HCT116 (cell line): ENCODE data around the gene TWIST1. TPM values are rescaled to one million over a fixed set of nuclear protein-coding genes. Genes with fewer than 3 reads are reported as not detected.
A peak's percentile ranks its signal among the peaks of the same experiment; 100 is the strongest.

Experiments used
- ATAC-seq: fragments of 200-7000 bp; cut with Tn5 transposase; 2 replicates; pipeline ENCODE4 v1.9.1; 2020; ENCODE audit warnings: mild to moderate bottlenecking, moderate library complexity
- BruUV-seq: library from RNA; stranded (reverse); fragments of 400-500 nt; replicated peaks from 2 replicates; lab custom pipeline; 2021; lab: Mats Ljungman, UMichigan
- CTCF ChIA-PET: fragments of 300-600 bp; sonication (Branson Sonifier 250); formaldehyde crosslinking; loops from one replicate; lab custom pipeline; 2021; ENCODE audit warnings: antibody characterized with exemption; lab: Charles Lee
- POLR2A ChIA-PET: fragments of 300-600, 350-600 bp; sonication (Branson Sonifier 250); formaldehyde crosslinking; loops from one replicate; lab custom pipeline; 2021; ENCODE audit warnings: antibody characterized with exemption; lab: Charles Lee
- RAD21 ChIA-PET, 2 experiments: fragments of 300-600 bp; sonication (Branson Sonifier 250); formaldehyde crosslinking; loops; one replicate each; lab custom pipeline; 2023; ENCODE audit warnings: low total read pairs in 2 of 2; ENCODE audit not compliant: uncharacterized antibody in 2 of 2, unreplicated experiment in 2 of 2, low non-redundant PET in 1 of 2; lab: Charles Lee
- DNase-seq: peaks from one replicate; pipeline ENCODE4 v3.0.0-alpha.2; 2010; ENCODE audit warnings: low read depth, low spot score
- H2AFZ ChIP-seq: fragments of 200-600 bp; shearing (Covaris generic), sonication (generic); 2 replicates; pipeline ENCODE4 v1.6.1; 2017; ENCODE audit warnings: low read depth, mixed run types, mixed read lengths, antibody characterized with exemption, low read length; ENCODE audit not compliant: poor library complexity, severe bottlenecking
- H3K27ac ChIP-seq: 2 replicates; pipeline ENCODE4 v1.5.1; 2012; ENCODE audit warnings: low read depth, low read length
- H3K27me3 ChIP-seq: fragments of 200-600 bp; sonication (generic); 2 replicates; pipeline ENCODE4 v1.6.1; 2016; ENCODE audit warnings: mixed run types, low read length, mixed read lengths; ENCODE audit not compliant: insufficient read depth
- H3K36me3 ChIP-seq, 2 experiments: fragments of 200-500 bp in 1 of 2; fragments of 200-600 bp in 1 of 2; sonication (Bioruptor generic) in 1 of 2; sonication (generic) in 1 of 2; 2 replicates each; pipeline versions ENCODE4 v1.5.1 to v1.6.1; 2014 to 2016; ENCODE audit warnings: low read length in 2 of 2, inconsistent platforms in 1 of 2, mixed read lengths in 1 of 2, mixed run types in 1 of 2; ENCODE audit not compliant: insufficient read depth in 2 of 2, control insufficient read depth in 1 of 2
- H3K4me1 ChIP-seq, 2 experiments: fragments of 200-600 bp in 1 of 2; sonication (generic) in 1 of 2; 2 replicates each; pipeline versions ENCODE4 v1.5.1 to v1.6.1; 2012 to 2017; ENCODE audit warnings: low read length in 2 of 2, inconsistent platforms in 1 of 2, mild to moderate bottlenecking in 1 of 2, mixed read lengths in 1 of 2, mixed run types in 1 of 2, moderate library complexity in 1 of 2; ENCODE audit not compliant: insufficient read depth in 2 of 2, control insufficient read depth in 1 of 2
- H3K4me2 ChIP-seq: fragments of 200-600 bp; sonication (generic); 2 replicates; pipeline ENCODE4 v1.6.1; 2017; ENCODE audit warnings: mixed run types, low read length, mixed read lengths
- H3K4me3 ChIP-seq, 2 experiments: fragments of 200-600 bp in 1 of 2; sonication (generic) in 1 of 2; replicated peaks in 1 of 2; 2 replicates each; pipeline ENCODE4 v1.5.1; 2011 to 2016; ENCODE audit warnings: low read length in 2 of 2, control low read depth in 1 of 2, low read depth in 1 of 2, mild to moderate bottlenecking in 1 of 2, mixed read lengths in 1 of 2, mixed run types in 1 of 2
- H3K79me2 ChIP-seq: fragments of 200-600 bp; sonication (generic); 2 replicates; pipeline ENCODE4 v1.6.1; 2017; ENCODE audit warnings: mild to moderate bottlenecking, mixed run types, low read length, moderate library complexity, mixed read lengths; ENCODE audit not compliant: insufficient read depth
- H3K9ac ChIP-seq: fragments of 200-600 bp; sonication (generic); 2 replicates; pipeline ENCODE4 v1.6.1; 2016; ENCODE audit warnings: low read length, mixed read lengths
- H3K9me2 ChIP-seq: fragments of 200-600 bp; sonication (generic), shearing (Covaris generic); 2 replicates; pipeline ENCODE4 v1.6.1; 2017; ENCODE audit warnings: mixed run types, mild to moderate bottlenecking, moderate library complexity; ENCODE audit not compliant: insufficient read depth
- H3K9me3 ChIP-seq, 2 experiments: fragments of 200-500 bp in 1 of 2; fragments of 200-600 bp in 1 of 2; sonication (Bioruptor generic) in 1 of 2; sonication (generic) in 1 of 2; 2 replicates each; pipeline ENCODE4 v1.6.1; 2014 to 2017; ENCODE audit warnings: low read length in 2 of 2, mixed read lengths in 2 of 2, inconsistent platforms in 1 of 2, low read depth in 1 of 2, mild to moderate bottlenecking in 1 of 2, mixed run types in 1 of 2, moderate library complexity in 1 of 2; ENCODE audit not compliant: control insufficient read depth in 1 of 2, insufficient read depth in 1 of 2
- H4K20me1 ChIP-seq: fragments of 200-600 bp; sonication (generic), shearing (Covaris generic); 2 replicates; pipeline ENCODE4 v1.6.1; 2017; ENCODE audit warnings: mixed run types, mild to moderate bottlenecking, moderate library complexity; ENCODE audit not compliant: insufficient read depth
- CBX3 ChIP-seq: IDR thresholded peaks from 2 replicates; pipeline ENCODE4 v1.6.1; 2012; ENCODE audit warnings: low read depth
- CEBPB ChIP-seq: IDR thresholded peaks from 2 replicates; pipeline ENCODE4 v1.6.1; 2012; ENCODE audit warnings: low read depth
- CTCF ChIP-seq, 3 experiments: fragments of 200-600 bp in 1 of 3; sonication (generic) in 1 of 3; IDR thresholded peaks in 2 of 3; conservative IDR thresholded peaks in 1 of 3; 2 replicates each; pipeline ENCODE4 v1.5.1; 2012 to 2017; ENCODE audit warnings: low read depth in 2 of 3, low read length in 2 of 3, antibody characterized with exemption in 1 of 3, borderline replicate concordance in 1 of 3, control low read depth in 1 of 3, mild to moderate bottlenecking in 1 of 3, mixed read lengths in 1 of 3, mixed run types in 1 of 3, moderate library complexity in 1 of 3; ENCODE audit not compliant: insufficient read depth in 1 of 3
- POLR2A ChIP-seq: IDR thresholded peaks from 2 replicates; pipeline ENCODE4 v1.7.0; 2011; ENCODE audit warnings: borderline replicate concordance; ENCODE audit not compliant: insufficient read depth, insufficient read length; ENCODE audit errors: extremely low read depth
- POLR2AphosphoS5 ChIP-seq: IDR thresholded peaks from 2 replicates; pipeline ENCODE4 v1.6.1; 2011; ENCODE audit warnings: mild to moderate bottlenecking, low read depth, low read length, moderate library complexity
- RAD21 ChIP-seq: IDR thresholded peaks from 2 replicates; pipeline ENCODE4 v1.6.1; 2012; ENCODE audit warnings: low read depth, mild to moderate bottlenecking
- TCF7L2 ChIP-seq: IDR thresholded peaks from 2 replicates; pipeline ENCODE4 v1.7.0; 2011; ENCODE audit warnings: borderline replicate concordance, inconsistent platforms; ENCODE audit not compliant: insufficient read depth, insufficient read length; ENCODE audit errors: extremely low read depth
- ZBTB33 ChIP-seq: IDR thresholded peaks from 2 replicates; pipeline ENCODE4 v1.6.1; 2011; ENCODE audit warnings: mild to moderate bottlenecking, low read length, moderate library complexity; ENCODE audit not compliant: insufficient replicate concordance; ENCODE audit errors: extremely low read depth
- intact Hi-C: fragments of 100-400 bp; cut with micrococcal nuclease; formaldehyde crosslinking; loops from 2 replicates; pipeline ENCODE4 v1.10.0; 2022
- total RNA-seq: library from RNA; stranded (reverse); gene quantifications from one replicate; pipeline ENCODE4 v1.2.1, GENCODE V29; 2021; ENCODE audit not compliant: unreplicated experiment
- TF ChIP-seq, protein P1 (sequence below): IDR thresholded peaks from 2 replicates; pipeline ENCODE4 v1.6.1; 2012; ENCODE audit warnings: low read depth

TWIST1 gene
- total RNA-seq, 1 experiment from 2014 or later: 0.86 TPM

DNA sequence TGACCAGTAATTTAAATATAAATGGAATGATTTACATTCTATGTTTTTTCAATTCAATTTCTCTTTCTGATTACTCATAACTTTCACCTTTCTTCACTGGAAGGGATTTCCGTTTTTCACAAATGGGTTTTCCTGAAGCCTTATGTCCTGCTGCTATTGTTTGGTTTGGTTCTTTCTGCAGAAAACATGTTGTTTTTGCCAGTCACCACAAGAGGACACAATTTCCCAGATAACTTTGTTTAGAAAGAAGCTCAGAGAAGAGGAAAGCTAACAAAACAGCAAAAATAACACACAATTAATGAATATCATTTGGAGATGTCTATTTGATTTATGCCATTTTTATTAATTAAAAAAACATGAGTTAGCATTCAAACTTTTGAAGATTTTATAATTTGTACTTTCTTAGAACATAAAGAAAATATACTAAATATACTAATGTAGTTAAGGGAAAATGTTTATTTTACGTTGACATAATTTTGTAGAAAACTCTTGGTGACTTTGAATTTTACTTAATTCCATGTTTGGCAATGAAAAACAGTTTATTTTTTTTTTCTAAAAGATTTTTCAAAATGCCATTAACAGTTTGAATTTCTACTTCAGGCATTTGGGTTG, 4.6 kb upstream of the TWIST1 start:
- Histone ChIP-seq H3K9me2 (no peaks in the 10 kb centered on the region), H3K27me3 (peaks cover 9% of the 10 kb centered on the region; the same call in 1 of the 2 replicates), H3K27ac (no peak overlapping the region), H3K4me1 (no peaks in the 10 kb centered on the region), H3K36me3 (no peaks in the 10 kb centered on the region), H2AFZ (no peak overlapping the region), H3K9me3 (no peaks in the 10 kb centered on the region), H3K4me3 (no peak overlapping the region), H3K79me2 (no peaks in the 10 kb centered on the region), H3K4me2 (no peak overlapping the region), H4K20me1 (no peaks in the 10 kb centered on the region), H3K9ac (no peak overlapping the region)
- TF ChIP-seq CBX3 (no peak), RAD21 (peak; percentile 84), CTCF (IDR thresholded peaks at IDR 0.05 in 2 of 3, conservative IDR thresholded peaks at IDR 0.05 in 1 of 3; ENCODE audit: borderline replicate concordance in 1 of 3, insufficient read depth in 1 of 3, low read depth in 2 of 3, low read length in 2 of 3) (peak; percentile 69 to 80 (median 78)), CEBPB (peak; percentile 9; the same call in 1 of the 2 replicates)
- ATAC-seq (peak; percentile 60; the same call in 1 of the 2 replicates), DNase-seq (peak; percentile 37)
- BruUV-seq: no TSS peak
- intact Hi-C loops: loop anchor here (1.0 to 5.0 kb wide), 4 partner anchors 320 to 770 kb away; no protein-coding TSS in a partner anchor
- CTCF ChIA-PET: interaction anchor here (0.6 to 2.4 kb wide), 17 partner anchors 10 to 769 kb away, joined by 3 to 20 read pairs (median 4); no protein-coding TSS in a partner anchor
- RAD21 ChIA-PET: interaction anchor here (0.6 to 1.0 kb wide), 5 partner anchors 319 to 905 kb away, joined by 3 to 5 read pairs (median 3); no protein-coding TSS in a partner anchor
- POLR2A ChIA-PET: no interaction called here

GRCh38 chr7:19119870-19120486, 2.5 kb upstream of the TWIST1 start:
- Histone ChIP-seq H3K27ac (no peak overlapping the region), H3K79me2 (no peaks in the 10 kb centered on the region), H3K4me3 (no peak overlapping the region), H3K27me3 (peaks cover 9% of the 10 kb centered on the region; the same call in 1 of the 2 replicates), H4K20me1 (no peaks in the 10 kb centered on the region), H3K9me3 (no peaks in the 10 kb centered on the region), H3K4me1 (peaks cover 0 to 5% of the 10 kb centered on the region in 2 experiments; a peak in 1 of 4 replicates), H3K9me2 (no peaks in the 10 kb centered on the region), H2AFZ (no peak overlapping the region), H3K4me2 (no peak overlapping the region), H3K9ac (no peak overlapping the region), H3K36me3 (no peaks in the 10 kb centered on the region)
- intact Hi-C loops: loop anchor here (5.0 kb wide), 2 partner anchors 542 to 768 kb away; no protein-coding TSS in a partner anchor
- ChIA-PET RAD21 (no interaction called here), POLR2A (no interaction called here), CTCF (interaction anchor here (0.9 kb wide), 1 partner anchor 372 kb away, joined by 5 read pairs; no protein-coding TSS in a partner anchor)
- ATAC-seq: no peak
- no peak for DNase-seq
- no TSS peak for BruUV-seq
- TF ChIP-seq, protein P1, sequence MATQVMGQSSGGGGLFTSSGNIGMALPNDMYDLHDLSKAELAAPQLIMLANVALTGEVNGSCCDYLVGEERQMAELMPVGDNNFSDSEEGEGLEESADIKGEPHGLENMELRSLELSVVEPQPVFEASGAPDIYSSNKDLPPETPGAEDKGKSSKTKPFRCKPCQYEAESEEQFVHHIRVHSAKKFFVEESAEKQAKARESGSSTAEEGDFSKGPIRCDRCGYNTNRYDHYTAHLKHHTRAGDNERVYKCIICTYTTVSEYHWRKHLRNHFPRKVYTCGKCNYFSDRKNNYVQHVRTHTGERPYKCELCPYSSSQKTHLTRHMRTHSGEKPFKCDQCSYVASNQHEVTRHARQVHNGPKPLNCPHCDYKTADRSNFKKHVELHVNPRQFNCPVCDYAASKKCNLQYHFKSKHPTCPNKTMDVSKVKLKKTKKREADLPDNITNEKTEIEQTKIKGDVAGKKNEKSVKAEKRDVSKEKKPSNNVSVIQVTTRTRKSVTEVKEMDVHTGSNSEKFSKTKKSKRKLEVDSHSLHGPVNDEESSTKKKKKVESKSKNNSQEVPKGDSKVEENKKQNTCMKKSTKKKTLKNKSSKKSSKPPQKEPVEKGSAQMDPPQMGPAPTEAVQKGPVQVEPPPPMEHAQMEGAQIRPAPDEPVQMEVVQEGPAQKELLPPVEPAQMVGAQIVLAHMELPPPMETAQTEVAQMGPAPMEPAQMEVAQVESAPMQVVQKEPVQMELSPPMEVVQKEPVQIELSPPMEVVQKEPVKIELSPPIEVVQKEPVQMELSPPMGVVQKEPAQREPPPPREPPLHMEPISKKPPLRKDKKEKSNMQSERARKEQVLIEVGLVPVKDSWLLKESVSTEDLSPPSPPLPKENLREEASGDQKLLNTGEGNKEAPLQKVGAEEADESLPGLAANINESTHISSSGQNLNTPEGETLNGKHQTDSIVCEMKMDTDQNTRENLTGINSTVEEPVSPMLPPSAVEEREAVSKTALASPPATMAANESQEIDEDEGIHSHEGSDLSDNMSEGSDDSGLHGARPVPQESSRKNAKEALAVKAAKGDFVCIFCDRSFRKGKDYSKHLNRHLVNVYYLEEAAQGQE: no peak
- TF ChIP-seq TCF7L2 (no peak), ZBTB33 (no peak), POLR2AphosphoS5 (no peak), POLR2A (no peak)
